HUES6 (cell line): Measurements from ENCODE around the gene OCA2.

Experiments
- H3K27ac ChIP-seq: 2 replicates; pipeline ENCODE4 v1.7.0; 2013; ENCODE audit warnings: low read depth, mild to moderate bottlenecking, low read length, inconsistent platforms
- H3K27me3 ChIP-seq: 2 replicates; pipeline ENCODE4 v1.6.1; 2013; ENCODE audit warnings: low read length; ENCODE audit not compliant: control insufficient read depth, insufficient read depth
- H3K36me3 ChIP-seq: 2 replicates; pipeline ENCODE4 v1.6.1; 2013; ENCODE audit warnings: low read length; ENCODE audit not compliant: control insufficient read depth, insufficient read depth
- H3K4me1 ChIP-seq: 2 replicates; pipeline ENCODE4 v1.6.1; 2013; ENCODE audit warnings: low read length; ENCODE audit not compliant: control insufficient read depth, insufficient read depth
- H3K4me3 ChIP-seq: 2 replicates; pipeline ENCODE4 v1.5.1; 2013; ENCODE audit warnings: low read depth, low read length
- H3K9ac ChIP-seq: one replicate; pipeline ENCODE4 v1.6.1; 2013; ENCODE audit warnings: mild to moderate bottlenecking, low read length
- H3K9me3 ChIP-seq: 2 replicates; pipeline ENCODE4 v1.6.1; 2013; ENCODE audit warnings: low read depth, low read length; ENCODE audit not compliant: control insufficient read depth, insufficient read depth

OCA2 gene

GRCh38 chr15:28118531-28118930 is 19.4 kb upstream of the OCA2 start:
- Histone ChIP-seq H3K4me1 (no peaks in the 10 kb centered on the region), H3K9ac (no peak overlapping the region), H3K36me3 (peaks cover 84% of the 10 kb centered on the region), H3K4me3 (no peak overlapping the region), H3K27me3 (no peaks in the 10 kb centered on the region), H3K9me3 (no peaks in the 10 kb centered on the region), H3K27ac (no peak overlapping the region)

GRCh38 chr15:28118083-28118482 is 19.0 kb upstream of the OCA2 start:
- no peak overlapping the region for H3K27ac ChIP-seq
- H3K36me3 ChIP-seq = peaks cover 86% of the 10 kb centered on the region
- H3K9me3 ChIP-seq = no peaks in the 10 kb centered on the region
- H3K27me3 ChIP-seq = no peaks in the 10 kb centered on the region
- no peak overlapping the region for H3K4me3 ChIP-seq
- H3K9ac ChIP-seq = no peak overlapping the region
- H3K4me1 ChIP-seq = no peaks in the 10 kb centered on the region

GRCh38 chr15:28117432-28117990 is 18.4 kb upstream of the OCA2 start:
- Histone ChIP-seq H3K27ac (no peak overlapping the region), H3K36me3 (peaks cover 86% of the 10 kb centered on the region), H3K27me3 (no peaks in the 10 kb centered on the region), H3K4me3 (no peak overlapping the region), H3K4me1 (no peaks in the 10 kb centered on the region), H3K9ac (no peak overlapping the region), H3K9me3 (no peaks in the 10 kb centered on the region)

DNA sequence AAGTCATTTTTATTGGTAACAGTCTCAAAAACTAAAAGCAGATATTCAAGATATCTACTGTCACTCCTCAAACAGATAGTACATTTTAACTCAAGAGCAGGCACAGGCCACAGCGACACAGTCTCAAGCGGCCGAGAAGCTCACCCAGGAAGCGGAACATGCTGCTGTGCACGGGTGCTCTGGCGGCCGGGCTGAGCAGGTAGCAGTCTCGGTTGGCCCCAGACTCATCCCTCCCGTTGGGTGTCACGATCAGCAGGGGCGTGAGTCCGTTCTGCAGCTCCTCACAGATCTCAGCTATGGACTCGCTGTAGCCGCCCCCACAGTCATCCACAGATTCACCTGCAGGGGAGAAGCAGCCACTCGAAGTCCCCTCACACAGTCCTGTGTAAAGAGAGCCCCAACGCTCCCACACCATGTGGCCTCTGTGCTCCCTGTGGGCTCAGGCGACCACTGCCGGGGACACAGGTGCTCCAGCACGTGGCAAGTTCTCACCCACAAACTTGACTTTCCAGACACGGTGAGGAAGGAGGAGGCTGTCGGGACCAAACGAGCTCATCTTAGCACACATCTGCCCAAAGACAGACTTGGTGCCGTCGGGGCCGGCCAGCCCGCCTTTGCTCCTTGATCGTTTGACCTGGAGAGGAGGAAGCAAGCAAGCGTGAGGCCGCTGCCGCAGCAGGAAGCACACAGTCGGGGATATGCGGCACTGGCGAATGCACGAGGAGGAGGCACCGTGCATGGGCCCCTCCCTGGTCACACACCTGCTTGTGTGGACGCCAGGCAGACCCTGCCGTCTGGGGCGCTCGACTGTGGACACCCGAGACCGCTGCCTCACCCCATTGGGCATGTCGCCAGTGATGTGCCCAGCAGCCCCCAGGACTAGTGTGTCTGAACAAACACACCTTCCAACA is 17.7 kb upstream of the OCA2 start:
- no peaks in the 10 kb centered on the region for H3K27me3 ChIP-seq
- no peak overlapping the region for H3K27ac ChIP-seq
- H3K9me3 ChIP-seq = no peaks in the 10 kb centered on the region
- H3K4me3 ChIP-seq = no peak overlapping the region
- H3K4me1 ChIP-seq = no peaks in the 10 kb centered on the region
- no peak overlapping the region for H3K9ac ChIP-seq
- peaks cover 87% of the 10 kb centered on the region for H3K36me3 ChIP-seq

DNA sequence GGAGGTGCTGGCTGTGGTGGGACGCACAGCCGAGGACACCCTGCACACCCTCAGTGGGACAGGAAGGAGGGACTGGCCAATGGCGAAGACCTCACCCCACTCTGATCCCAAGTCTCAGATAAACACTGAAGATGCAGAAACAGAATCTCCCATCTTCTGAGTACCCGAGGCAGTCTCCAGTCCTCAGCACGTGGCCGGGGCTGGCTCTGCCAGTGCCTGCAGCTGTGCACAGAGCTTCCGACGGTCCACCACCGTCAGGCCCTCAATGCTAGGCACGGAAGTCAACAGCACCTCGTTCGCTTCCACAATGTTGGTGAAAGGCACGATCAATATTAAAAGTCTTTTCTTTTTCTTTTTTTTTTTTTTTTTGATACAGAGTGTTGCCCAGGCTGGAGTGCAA is 16.8 kb upstream of the OCA2 start:
- no peak overlapping the region for H3K27ac ChIP-seq
- no peaks in the 10 kb centered on the region for H3K4me1 ChIP-seq
- no peaks in the 10 kb centered on the region for H3K9me3 ChIP-seq
- peaks cover 85% of the 10 kb centered on the region for H3K36me3 ChIP-seq
- no peaks in the 10 kb centered on the region for H3K27me3 ChIP-seq
- H3K4me3 ChIP-seq = no peak overlapping the region
- no peak overlapping the region for H3K9ac ChIP-seq

GRCh38 chr15:28114721-28115622 is 15.9 kb upstream of the OCA2 start:
- Histone ChIP-seq H3K9ac (no peak overlapping the region), H3K4me3 (no peak overlapping the region), H3K27me3 (no peaks in the 10 kb centered on the region), H3K9me3 (no peaks in the 10 kb centered on the region), H3K27ac (no peak overlapping the region), H3K36me3 (peaks cover 76% of the 10 kb centered on the region), H3K4me1 (no peaks in the 10 kb centered on the region)

GRCh38 chr15:28114114-28114455 is 15.0 kb upstream of the OCA2 start:
- Histone ChIP-seq H3K27me3 (no peaks in the 10 kb centered on the region), H3K4me1 (no peaks in the 10 kb centered on the region), H3K9me3 (no peaks in the 10 kb centered on the region), H3K36me3 (peaks cover 70% of the 10 kb centered on the region), H3K4me3 (no peak overlapping the region), H3K9ac (no peak overlapping the region), H3K27ac (no peak overlapping the region)

DNA sequence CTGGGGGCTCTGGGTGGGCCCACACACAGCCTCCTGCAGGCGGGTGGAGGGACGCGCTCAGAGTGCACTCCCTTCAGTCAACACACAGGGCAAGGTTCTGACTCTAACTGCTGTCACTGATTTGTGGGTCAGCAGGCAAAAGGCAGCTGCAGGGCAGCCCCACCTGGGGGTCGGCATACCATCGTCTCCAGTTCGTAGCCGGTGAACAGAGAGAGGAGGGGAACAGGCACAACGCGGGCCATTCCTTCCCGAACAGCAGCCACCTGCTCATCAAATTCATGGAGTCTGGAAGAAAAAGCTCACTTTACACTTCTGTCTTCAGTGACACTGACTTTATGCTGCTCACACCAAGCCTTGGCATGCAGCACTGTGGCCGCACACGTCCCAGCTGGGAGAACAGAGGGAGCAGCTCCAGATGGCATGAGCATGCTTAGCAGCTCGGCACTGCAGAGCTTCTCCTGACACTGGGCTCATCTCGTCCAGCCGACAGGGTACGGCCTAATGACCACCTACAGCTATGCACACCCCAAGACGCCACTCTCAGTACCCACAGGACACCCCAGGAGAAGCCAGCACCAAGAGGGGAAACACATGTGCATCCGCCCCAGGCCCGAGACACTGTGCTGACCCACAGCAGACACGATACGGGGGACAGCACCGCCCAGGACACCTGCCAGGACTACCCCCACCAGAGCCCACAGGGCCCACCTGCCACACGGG is 14.4 kb upstream of the OCA2 start:
- Histone ChIP-seq H3K27me3 (no peaks in the 10 kb centered on the region), H3K9ac (no peak overlapping the region), H3K4me1 (no peaks in the 10 kb centered on the region), H3K9me3 (no peaks in the 10 kb centered on the region), H3K36me3 (peaks cover 68% of the 10 kb centered on the region), H3K27ac (no peak overlapping the region), H3K4me3 (no peak overlapping the region)

GRCh38 chr15:28112962-28113361 is 13.8 kb upstream of the OCA2 start:
- no peaks in the 10 kb centered on the region for H3K4me1 ChIP-seq
- H3K27me3 ChIP-seq = peaks cover 2% of the 10 kb centered on the region
- no peak overlapping the region for H3K4me3 ChIP-seq
- no peak overlapping the region for H3K27ac ChIP-seq
- H3K9ac ChIP-seq = no peak overlapping the region
- peaks cover 66% of the 10 kb centered on the region for H3K36me3 ChIP-seq
- no peaks in the 10 kb centered on the region for H3K9me3 ChIP-seq

- Histone ChIP-seq H3K36me3 (peaks cover 59% of the 10 kb centered on the region), H3K27me3 (peaks cover 10% of the 10 kb centered on the region), H3K27ac (no peak overlapping the region), H3K4me3 (no peak overlapping the region), H3K4me1 (no peaks in the 10 kb centered on the region), H3K9ac (no peak overlapping the region), H3K9me3 (no peaks in the 10 kb centered on the region)
Observed at GRCh38 chr15:28112101-28112760, 13.1 kb upstream of the OCA2 start.
